ENCODE measurements around the gene NCBP1. TPM values are rescaled to one million over a fixed set of nuclear protein-coding genes. Genes with fewer than 3 reads are reported as not detected.
A peak's percentile ranks its signal among the peaks of the same experiment; 100 is the strongest.

NCBP1 gene
- total and polyA plus RNA-seq, 12 donors, result 6.6 to 20.4 (median 15.2) TPM

- intact Hi-C loops (cut with DNase I), result loop anchor here in 2 of 10 donors (5.0 to 10.0 kb wide), 2 partner anchors 549 to 556 kb away; partner anchors contain the start of gene TBC1D2 (in 1 of the 2)
- H3K4me3 ChIP-seq, result no peak overlapping the region
- H3K4me1 ChIP-seq, result peaks cover 0 to 14% (median 0%) of the 10 kb centered on the region in 9 donors
- no peak for ATAC-seq
- 83 to 91% methylated on average over 2 of the region's 2 CpGs for WGBS, 2 donors
- H3K27me3 ChIP-seq, result peaks cover 0 to 43% (median 10%) of the 10 kb centered on the region in 7 donors
- no peaks in the 10 kb centered on the region for H3K9me3 ChIP-seq
- H3K36me3 ChIP-seq, result no peaks in the 10 kb centered on the region
- no peak for TF ChIP-seq CTCF (IDR thresholded peaks at IDR 0.05)
- no peak overlapping the region for H3K27ac ChIP-seq
- DNase-seq, result no peak
Observed at GRCh38 chr9:97706246-97706645, 72.6 kb downstream of the NCBP1 start.

GRCh38 chr9:97710356-97711222 is 77.0 kb downstream of the NCBP1 start:
- Histone ChIP-seq H3K4me1 (peaks cover 0 to 3% (median 0%) of the 10 kb centered on the region in 9 donors), H3K9me3 (no peaks in the 10 kb centered on the region), H3K27ac (no peak overlapping the region), H3K4me3 (no peak overlapping the region), H3K36me3 (no peaks in the 10 kb centered on the region), H3K27me3 (peaks cover 0 to 44% (median 11%) of the 10 kb centered on the region in 7 donors)
- intact Hi-C loops (cut with DNase I), result loop anchor here (1.0 to 10.0 kb wide), 8 partner anchors 92 to 554 kb away; no protein-coding TSS in a partner anchor
- ATAC-seq, result peak; percentile 55 to 89 (median 86)
- peak; percentile 63 to 91 (median 87) for TF ChIP-seq CTCF (IDR thresholded peaks at IDR 0.05)
- DNase-seq, result peak in 1 of 2 donors; percentile 34
- 21 to 23% methylated on average over 9 of the region's 9 CpGs for WGBS, 2 donors

- Histone ChIP-seq H3K4me3 (no peak overlapping the region), H3K4me1 (peaks cover 0 to 3% (median 0%) of the 10 kb centered on the region in 9 donors), H3K36me3 (no peaks in the 10 kb centered on the region), H3K27me3 (peaks cover 0 to 44% (median 11%) of the 10 kb centered on the region in 7 donors), H3K9me3 (no peaks in the 10 kb centered on the region), H3K27ac (no peak overlapping the region)
- ATAC-seq (no peak), DNase-seq (no peak)
- WGBS, 2 donors, result 24 to 28% methylated on average over 12 of the region's 12 CpGs
- intact Hi-C loops (cut with DNase I), result loop anchor here in 9 of 10 donors (2.0 to 10.0 kb wide), 7 partner anchors 91 to 554 kb away; no protein-coding TSS in a partner anchor
- TF ChIP-seq CTCF (IDR thresholded peaks at IDR 0.05), result no peak
Observed at GRCh38 chr9:97711223-97711626, 77.6 kb downstream of the NCBP1 start.

- no peak for ATAC-seq
Observed at GRCh38 chr9:97714435-97714834, 80.8 kb downstream of the NCBP1 start.

More at GRCh38 chr9:97714435-97714834, 80.8 kb downstream of the NCBP1 start:
- peaks cover 0 to 3% (median 0%) of the 10 kb centered on the region in 9 donors for H3K4me1 ChIP-seq
- H3K9me3 ChIP-seq, result no peaks in the 10 kb centered on the region
- no peak for DNase-seq
- no peak for TF ChIP-seq CTCF (IDR thresholded peaks at IDR 0.05)
- intact Hi-C loops (cut with DNase I), result loop anchor here in 5 of 10 donors (5.0 to 10.0 kb wide), 6 partner anchors 88 to 550 kb away; no protein-coding TSS in a partner anchor
- H3K27me3 ChIP-seq, result peaks cover 0 to 30% (median 6%) of the 10 kb centered on the region in 7 donors
- H3K27ac ChIP-seq, result no peak overlapping the region
- WGBS, 2 donors, result 56 to 61% methylated on average over 3 of the region's 3 CpGs
- no peaks in the 10 kb centered on the region for H3K36me3 ChIP-seq
- no peak overlapping the region for H3K4me3 ChIP-seq

All from heart right ventricle (tissue), 16 donors.